GM23248 (cell line): ENCODE measurements around the gene ARAP2. TPM values are rescaled to one million over a fixed set of nuclear protein-coding genes. Genes with fewer than 3 reads are reported as not detected.

ENCODE experiments used
- DNase-seq: peaks from one replicate; pipeline ENCODE4 v3.0.0-alpha.2; 2015
- H2AFZ ChIP-seq: fragments of 200-600 bp; sonication (generic); 2 replicates; pipeline ENCODE4 v1.6.1; 2016; ENCODE audit warnings: antibody characterized with exemption
- H3F3A ChIP-seq: fragments of 200-600 bp; sonication (generic); 2 replicates; pipeline ENCODE4 v1.6.1; 2016; ENCODE audit warnings: mild to moderate bottlenecking, antibody characterized with exemption, mixed run types; ENCODE audit not compliant: insufficient read depth
- H3K27ac ChIP-seq: fragments of 200-600 bp; sonication (generic); 2 replicates; pipeline ENCODE4 v1.5.1; 2016; ENCODE audit warnings: mild to moderate bottlenecking
- H3K27me3 ChIP-seq: fragments of 200-600 bp; sonication (generic); replicated peaks from 2 replicates; pipeline ENCODE4 v1.6.1; 2016; ENCODE audit warnings: mild to moderate bottlenecking; ENCODE audit not compliant: insufficient read depth
- H3K36me3 ChIP-seq: fragments of 200-600 bp; sonication (generic); 2 replicates; pipeline ENCODE4 v1.6.1; 2016; ENCODE audit warnings: low read depth, mild to moderate bottlenecking
- H3K4me1 ChIP-seq: fragments of 200-600 bp; sonication (generic); 2 replicates; pipeline ENCODE4 v1.6.1; 2016; ENCODE audit warnings: mild to moderate bottlenecking; ENCODE audit not compliant: insufficient read depth
- H3K4me2 ChIP-seq: fragments of 200-600 bp; sonication (generic); one replicate; pipeline ENCODE4 v1.6.1; 2016; ENCODE audit warnings: mild to moderate bottlenecking; ENCODE audit not compliant: unreplicated experiment
- H3K4me3 ChIP-seq: fragments of 200-600 bp; sonication (generic); 2 replicates; pipeline ENCODE4 v1.5.1; 2016; ENCODE audit warnings: mild to moderate bottlenecking
- H3K79me2 ChIP-seq: fragments of 200-600 bp; sonication (generic); 2 replicates; pipeline ENCODE4 v1.6.1; 2016; ENCODE audit warnings: mild to moderate bottlenecking; ENCODE audit not compliant: insufficient read depth
- H3K9ac ChIP-seq: fragments of 200-600 bp; sonication (generic); 2 replicates; pipeline ENCODE4 v1.6.1; 2016; ENCODE audit warnings: mild to moderate bottlenecking
- H3K9me2 ChIP-seq: fragments of 200-600 bp; sonication (generic); 2 replicates; pipeline ENCODE4 v1.6.1; 2016; ENCODE audit warnings: mixed run types, mild to moderate bottlenecking, moderate library complexity; ENCODE audit not compliant: insufficient read depth
- H3K9me3 ChIP-seq: fragments of 200-600 bp; sonication (generic); one replicate; pipeline ENCODE4 v1.6.1; 2017; ENCODE audit warnings: low read depth
- H4K20me1 ChIP-seq: fragments of 200-600 bp; sonication (generic); 2 replicates; pipeline ENCODE4 v1.6.0; 2016; ENCODE audit not compliant: insufficient read depth
- EZH2 ChIP-seq: fragments of 200-600 bp; sonication (generic); IDR thresholded peaks from 2 replicates; pipeline ENCODE4 v1.6.1; 2018; ENCODE audit warnings: antibody characterized with exemption, mild to moderate bottlenecking; ENCODE audit not compliant: insufficient read depth, poor library complexity, severe bottlenecking
- EZH2phosphoT487 ChIP-seq: fragments of 200-600 bp; sonication (generic); IDR thresholded peaks from 2 replicates; pipeline ENCODE4 v1.6.1; 2018; ENCODE audit warnings: antibody characterized with exemption, moderate library complexity, mild to moderate bottlenecking, low read depth; ENCODE audit not compliant: insufficient read depth
- WGBS, 2 experiments: methylation state at CpG; one replicate each; pipeline ENCODE4 v1.1.6; 2015 to 2017; ENCODE audit warnings: low lambda C conversion rate in 2 of 2, low coverage in 1 of 2; ENCODE audit errors: missing lambda C conversion rate in 2 of 2; 5-methylcytosine and 5-hydroxymethylcytosine counted together
- in situ Hi-C: fragments of 300-500 bp; cut with MboI; formaldehyde crosslinking; loops from 2 replicates; pipeline ENCODE4 v1.15.0; 2020
- polyA plus RNA-seq: library from polyadenylated mRNA; unstranded; fragments of >200 nt; fragmentation: Nextera tagmentation; extraction: Ambion mirVana; gene quantifications from 2 replicates; pipeline ENCODE4 v1.2.1, GENCODE V29; 2016
- total RNA-seq: library from RNA; depleted of rRNA; stranded (reverse); fragments of >200 nt; shearing (Covaris generic); gene quantifications from 2 replicates; pipeline ENCODE4 v1.2.3, GENCODE V29; 2014

Gene ARAP2
- total and polyA plus RNA-seq, 2 experiments from 2014 or later, result not detected

GRCh38 chr4:36159208-36159607, 85.1 kb downstream of the ARAP2 start:
- Histone ChIP-seq H3K27me3 (no peaks in the 10 kb centered on the region), H3K36me3 (no peaks in the 10 kb centered on the region), H2AFZ (no peak overlapping the region), H3K9me2 (no peaks in the 10 kb centered on the region), H3F3A (no peaks in the 10 kb centered on the region), H4K20me1 (no peaks in the 10 kb centered on the region), H3K27ac (no peak overlapping the region), H3K79me2 (no peaks in the 10 kb centered on the region), H3K9ac (no peak overlapping the region), H3K4me1 (no peaks in the 10 kb centered on the region), H3K9me3 (no peaks in the 10 kb centered on the region), H3K4me3 (no peak overlapping the region), H3K4me2 (no peak overlapping the region)
- TF ChIP-seq EZH2phosphoT487 (no peak), EZH2 (no peak)
- no peak for DNase-seq
- in situ Hi-C loops, result no loop called here
- WGBS, 2 experiments, result 60 to 67% methylated on average over 5 of the region's 5 CpGs

- no peaks in the 10 kb centered on the region for H3K4me1 ChIP-seq
- H3K27me3 ChIP-seq, result no peaks in the 10 kb centered on the region
- no peak overlapping the region for H3K4me3 ChIP-seq
- no peaks in the 10 kb centered on the region for H3K79me2 ChIP-seq
- no peaks in the 10 kb centered on the region for H3K36me3 ChIP-seq
- no peaks in the 10 kb centered on the region for H3K9me3 ChIP-seq
- in situ Hi-C loops, result no loop called here
- DNase-seq, result no peak
- no peaks in the 10 kb centered on the region for H3F3A ChIP-seq
- H3K4me2 ChIP-seq, result no peak overlapping the region
- no peak overlapping the region for H2AFZ ChIP-seq
- H3K27ac ChIP-seq, result no peak overlapping the region
- H3K9me2 ChIP-seq, result no peaks in the 10 kb centered on the region
- no peak overlapping the region for H3K9ac ChIP-seq
- H4K20me1 ChIP-seq, result no peaks in the 10 kb centered on the region
- 10 to 30% methylated on average over 1 of the region's 1 CpG for WGBS, 2 experiments
- no peak for TF ChIP-seq EZH2
- TF ChIP-seq EZH2phosphoT487, result no peak
These were observed 91.6 kb downstream of the ARAP2 start for GRCh38 chr4:36152735-36153134.

DNA sequence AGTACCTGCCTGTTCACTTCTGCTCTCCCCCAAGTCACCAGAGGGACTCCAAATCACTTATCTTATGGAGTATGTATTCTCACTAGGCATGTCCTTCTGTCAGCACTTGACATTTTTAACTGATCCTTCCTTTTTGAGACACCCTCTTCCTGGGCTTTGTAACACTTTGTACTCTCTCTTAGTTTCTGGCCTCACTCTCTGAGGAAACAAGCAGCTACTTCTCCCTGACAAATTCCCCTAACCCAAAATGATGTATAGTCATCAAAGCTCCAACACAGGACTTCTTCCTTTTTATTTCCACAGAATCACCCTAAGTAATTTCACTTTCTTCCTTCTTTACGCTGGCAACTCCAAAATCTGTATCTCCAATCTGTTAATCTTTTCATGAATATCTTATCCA, 101.8 kb downstream of the ARAP2 start:
- no peak overlapping the region for H3K4me2 ChIP-seq
- H3K9ac ChIP-seq, result no peak overlapping the region
- H3K9me2 ChIP-seq, result no peaks in the 10 kb centered on the region
- no peaks in the 10 kb centered on the region for H3K79me2 ChIP-seq
- no peaks in the 10 kb centered on the region for H3K4me1 ChIP-seq
- no peak overlapping the region for H3K27ac ChIP-seq
- no peak overlapping the region for H2AFZ ChIP-seq
- H3K4me3 ChIP-seq, result no peak overlapping the region
- no peak for TF ChIP-seq EZH2phosphoT487
- TF ChIP-seq EZH2, result no peak
- H4K20me1 ChIP-seq, result no peaks in the 10 kb centered on the region
- no peak for DNase-seq
- H3F3A ChIP-seq, result no peaks in the 10 kb centered on the region
- in situ Hi-C loops, result no loop called here
- no peaks in the 10 kb centered on the region for H3K36me3 ChIP-seq
- WGBS, 2 experiments, result 24 to 35% methylated on average over 1 of the region's 1 CpG
- no peaks in the 10 kb centered on the region for H3K27me3 ChIP-seq
- H3K9me3 ChIP-seq, result no peaks in the 10 kb centered on the region

GRCh38 chr4:36141186-36141585, 103.1 kb downstream of the ARAP2 start:
- H3K36me3 ChIP-seq, result no peaks in the 10 kb centered on the region
- H3K79me2 ChIP-seq, result no peaks in the 10 kb centered on the region
- H3F3A ChIP-seq, result no peaks in the 10 kb centered on the region
- no peaks in the 10 kb centered on the region for H3K9me3 ChIP-seq
- no peak for DNase-seq
- 5 to 17% methylated on average over 1 of the region's 1 CpG for WGBS, 2 experiments
- H3K4me2 ChIP-seq, result no peak overlapping the region
- no peaks in the 10 kb centered on the region for H3K27me3 ChIP-seq
- H2AFZ ChIP-seq, result no peak overlapping the region
- no peaks in the 10 kb centered on the region for H3K4me1 ChIP-seq
- no peak overlapping the region for H3K4me3 ChIP-seq
- H3K27ac ChIP-seq, result no peak overlapping the region
- TF ChIP-seq EZH2 (no peak), EZH2phosphoT487 (no peak)
- in situ Hi-C loops, result no loop called here
- no peaks in the 10 kb centered on the region for H4K20me1 ChIP-seq
- H3K9me2 ChIP-seq, result no peaks in the 10 kb centered on the region
- H3K9ac ChIP-seq, result no peak overlapping the region

DNA sequence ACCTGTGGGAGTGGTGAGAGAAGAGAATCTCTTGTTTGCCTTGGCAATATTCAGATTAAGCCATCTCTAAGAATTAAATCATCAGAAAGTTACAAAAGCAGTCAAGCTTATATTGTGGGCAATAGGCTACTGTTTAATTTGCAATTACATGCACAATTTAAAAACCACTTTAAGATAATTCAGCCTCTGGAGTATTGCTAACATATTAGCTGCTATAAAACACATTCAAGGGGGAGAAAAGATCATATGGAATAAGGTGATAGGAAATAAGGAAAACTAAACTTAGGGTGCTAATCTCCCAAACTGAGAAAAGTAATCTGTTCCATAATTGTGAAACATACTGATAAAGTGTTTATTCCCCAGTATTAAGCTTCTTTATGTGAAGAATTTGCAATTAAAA, 103.9 kb downstream of the ARAP2 start:
- no peak overlapping the region for H3K27ac ChIP-seq
- H3K79me2 ChIP-seq, result no peaks in the 10 kb centered on the region
- no peak for DNase-seq
- in situ Hi-C loops, result no loop called here
- no peak overlapping the region for H2AFZ ChIP-seq
- no peak overlapping the region for H3K4me2 ChIP-seq
- H3K4me3 ChIP-seq, result no peak overlapping the region
- no peaks in the 10 kb centered on the region for H3K36me3 ChIP-seq
- no peak for TF ChIP-seq EZH2phosphoT487
- TF ChIP-seq EZH2, result no peak
- H3K27me3 ChIP-seq, result no peaks in the 10 kb centered on the region
- H3F3A ChIP-seq, result no peaks in the 10 kb centered on the region
- no peaks in the 10 kb centered on the region for H3K9me3 ChIP-seq
- H3K9ac ChIP-seq, result no peak overlapping the region
- no peaks in the 10 kb centered on the region for H4K20me1 ChIP-seq
- H3K9me2 ChIP-seq, result no peaks in the 10 kb centered on the region
- no peaks in the 10 kb centered on the region for H3K4me1 ChIP-seq
